ENCODE data around the gene TMEM240.
"Not testable (repeated sequence)": the region's sequence is repeated elsewhere in the genome, so short reads cannot be mapped to it uniquely, and the experiment has no call there.

Gene TMEM240

GRCh38 chr1:1539310-1540089 lies 924 bp downstream of the TMEM240 start:
- DNase-seq, result no peak

GRCh38 chr1:1538989-1539309 lies 1.5 kb downstream of the TMEM240 start:
- no peak for DNase-seq

DNA sequence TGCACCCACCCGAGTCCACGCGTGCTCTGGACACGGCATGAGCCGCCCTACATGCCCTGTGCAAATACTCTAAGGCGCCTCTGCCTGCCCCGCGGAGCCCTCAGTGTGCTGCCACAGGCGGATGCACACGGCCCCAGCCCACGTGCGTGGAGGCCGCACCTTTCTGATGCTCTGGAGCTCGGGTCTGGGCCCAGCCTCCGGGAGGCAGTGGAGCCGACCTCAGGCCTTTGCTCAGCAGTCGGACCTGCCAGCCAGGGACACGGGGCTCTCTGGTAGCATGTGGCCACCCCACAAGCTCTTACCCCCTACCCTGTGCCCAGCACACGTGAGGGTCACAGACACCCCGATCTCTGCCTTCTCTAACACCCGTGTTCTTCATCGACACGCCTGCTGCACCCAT lies 2.1 kb downstream of the TMEM240 start:
- no peak for DNase-seq

- no peak for DNase-seq
Measured at GRCh38 chr1:1537626-1538250, 2.7 kb downstream of the TMEM240 start.

DNA sequence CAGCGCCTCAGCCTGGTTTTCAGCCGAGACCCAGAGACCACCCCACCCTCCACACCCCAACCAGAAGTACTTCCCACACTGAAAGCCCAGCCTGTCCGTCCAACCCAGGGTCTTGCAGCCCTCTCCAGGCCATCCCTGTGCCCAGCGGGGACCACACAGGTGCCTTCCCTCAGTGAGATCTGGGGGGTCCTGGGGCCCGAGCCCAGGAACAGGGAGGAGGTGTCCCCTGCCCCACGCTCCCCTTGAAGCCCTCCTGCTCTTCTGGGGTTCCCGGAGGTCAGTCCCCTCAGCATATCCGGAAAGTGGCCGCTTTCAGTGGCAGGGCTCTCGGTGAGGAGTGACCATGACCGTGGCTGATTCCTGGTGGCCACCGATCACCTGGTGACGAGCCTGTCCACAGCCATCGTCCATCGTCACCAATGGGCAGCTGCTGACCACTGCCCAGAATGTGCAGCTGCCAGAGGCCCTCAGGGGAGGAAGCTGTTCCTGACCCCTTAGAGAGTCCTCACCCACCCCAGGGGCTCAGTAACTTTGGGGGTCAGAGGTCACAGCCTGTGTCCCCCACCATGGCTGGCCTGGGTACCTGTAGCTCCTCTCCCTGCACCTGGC lies 3.4 kb downstream of the TMEM240 start:
- no peak for DNase-seq

DNA sequence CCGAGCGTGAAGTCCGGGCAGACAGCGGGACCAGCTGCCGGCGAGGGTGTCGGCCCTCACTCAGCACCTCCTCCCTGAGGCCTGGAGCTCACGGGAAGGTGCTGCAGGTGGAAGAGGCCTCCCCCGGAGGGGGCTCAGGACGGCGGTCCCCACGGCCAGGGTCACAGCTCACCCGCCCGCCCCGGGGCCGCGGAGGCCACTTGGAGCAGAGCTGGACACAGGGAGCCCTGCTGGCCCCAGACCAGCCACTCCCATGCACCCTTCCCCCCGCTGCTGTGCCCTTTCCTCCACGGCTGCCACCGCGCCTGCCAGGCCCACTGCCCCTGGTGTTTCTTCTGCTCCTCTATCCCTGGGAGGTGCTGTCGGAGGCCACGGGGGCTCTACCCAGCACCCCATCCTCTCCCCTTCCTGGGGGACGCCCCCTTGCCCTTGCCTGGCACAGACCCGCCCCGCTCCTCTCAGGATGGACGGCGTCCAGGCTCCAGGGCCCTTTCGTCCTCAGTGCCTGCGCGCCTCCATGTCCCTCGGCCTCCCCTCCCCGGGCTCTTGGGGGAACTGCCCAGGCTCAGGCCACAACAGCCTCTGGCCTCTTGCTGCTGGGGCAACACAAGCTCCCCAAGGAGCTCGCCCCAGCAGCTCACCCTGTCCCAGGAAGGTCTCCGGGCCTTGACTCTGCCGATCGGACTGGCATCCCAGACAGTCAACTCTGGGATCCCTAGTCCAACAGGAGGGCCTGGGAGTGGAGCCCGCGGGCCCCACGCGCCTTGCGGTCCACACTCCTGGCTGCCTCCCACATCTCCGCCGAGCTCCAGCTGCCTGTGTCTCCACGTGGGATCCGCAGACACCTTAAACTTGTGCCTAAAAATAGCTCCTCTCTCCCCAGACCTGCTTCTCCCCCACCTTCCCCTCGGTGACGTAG lies 4.1 kb downstream of the TMEM240 start:
- DNase-seq, result no peak

DNA sequence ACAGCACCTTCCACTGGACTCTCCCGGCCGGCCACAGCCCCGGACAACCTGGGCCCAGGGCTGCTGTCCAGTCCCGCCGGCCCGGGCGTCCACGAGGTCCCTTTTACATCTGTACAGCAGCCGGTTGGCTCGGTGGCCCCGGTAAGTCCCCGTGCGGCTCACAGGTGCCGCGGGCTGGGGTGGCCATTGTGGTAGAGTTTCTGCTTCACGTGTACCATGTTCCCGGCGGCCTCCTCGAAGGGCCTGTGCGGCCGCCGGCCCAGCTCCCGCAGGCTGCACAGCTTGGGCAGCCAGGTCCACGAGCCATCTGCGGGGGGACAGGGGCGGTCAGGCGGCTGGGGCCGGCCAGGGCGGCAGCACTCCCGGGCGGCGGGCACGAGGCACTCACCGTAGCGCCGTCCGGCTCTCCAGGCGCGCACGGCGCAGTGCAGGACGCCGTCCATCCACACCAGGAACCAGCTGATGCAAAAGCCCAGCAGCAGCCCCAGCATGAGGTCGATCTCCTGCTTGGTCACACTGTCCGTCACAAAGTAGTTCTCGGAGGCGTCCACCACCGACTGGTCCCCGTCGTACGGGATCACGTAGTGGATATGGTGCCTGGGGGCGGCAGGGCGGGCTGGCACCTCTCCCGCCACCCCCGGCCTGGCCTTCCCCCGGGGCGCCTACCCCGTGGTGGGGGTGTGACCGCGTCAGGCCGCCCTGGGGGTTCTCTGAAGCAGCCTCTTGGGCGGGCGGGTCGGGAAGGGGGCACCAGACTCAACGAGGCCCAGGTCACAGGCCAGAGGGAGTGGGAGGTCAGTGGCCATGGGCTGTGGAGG lies 5.0 kb downstream of the TMEM240 start:
- DNase-seq, result no peak

DNA sequence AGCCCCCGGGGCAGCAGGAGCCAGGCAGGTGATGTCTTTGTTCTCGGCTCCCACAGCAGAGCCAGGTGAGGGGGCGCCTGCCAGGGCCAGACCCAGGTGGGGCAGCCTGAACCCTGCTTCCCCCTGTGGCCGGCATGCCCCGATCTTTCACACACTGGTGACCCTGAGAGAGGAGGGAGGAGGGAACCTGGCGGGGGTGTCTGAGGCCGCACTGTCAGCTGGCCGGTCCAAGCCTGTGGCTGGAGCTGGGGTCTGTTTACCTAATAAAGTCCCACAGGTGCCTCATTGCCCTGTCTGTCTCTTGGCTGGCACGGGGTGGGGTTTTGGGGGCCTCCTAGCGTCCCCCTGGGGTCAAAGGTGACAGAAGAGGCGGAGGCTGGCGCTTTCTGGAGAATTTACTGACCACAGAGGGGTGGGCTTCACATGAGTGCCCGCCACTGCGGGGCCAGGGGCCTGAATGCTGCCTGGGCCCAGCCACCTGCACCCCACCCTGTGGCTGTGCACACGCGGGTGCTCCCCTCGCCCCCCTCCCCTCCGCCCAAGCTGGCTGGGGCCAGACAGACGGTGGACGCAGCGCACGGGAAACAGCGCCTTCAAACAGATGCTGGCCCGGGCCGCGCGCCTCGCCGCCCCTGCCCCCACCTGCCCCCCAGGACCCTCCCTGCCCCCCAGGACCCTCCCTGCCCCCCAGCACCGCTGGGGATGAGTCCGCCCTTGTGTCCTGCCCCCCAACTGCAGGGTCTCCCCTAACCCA lies 5.8 kb downstream of the TMEM240 start:
- no peak for DNase-seq

GRCh38 chr1:1533894-1534291 lies 6.5 kb downstream of the TMEM240 start:
- not testable (repeated sequence) for DNase-seq

- DNase-seq, result not testable (repeated sequence)
Measured at GRCh38 chr1:1533176-1533893, 7.1 kb downstream of the TMEM240 start.

DNA sequence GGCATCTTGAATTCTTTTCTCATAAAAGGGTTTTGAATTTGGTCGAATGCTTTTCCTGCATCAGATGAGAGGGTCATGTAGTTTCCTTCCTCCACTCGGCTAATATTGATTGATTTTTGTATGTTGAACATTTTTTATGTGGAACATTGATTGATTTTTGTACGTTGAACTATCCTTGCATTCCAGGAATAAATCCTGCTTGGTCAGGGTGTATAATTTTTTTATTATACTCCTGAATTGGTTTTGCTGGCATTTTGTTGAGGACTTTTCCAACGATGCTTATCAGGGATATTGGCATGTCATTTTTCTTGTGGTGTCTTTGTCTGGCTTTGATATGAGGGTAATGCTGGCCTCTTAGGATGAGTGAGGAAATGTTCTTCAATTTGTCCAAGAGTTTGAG lies 8.5 kb downstream of the TMEM240 start:
- DNase-seq, result no peak

- DNase-seq, result no peak
Measured at GRCh38 chr1:1529936-1530335, 10.5 kb downstream of the TMEM240 start.

DNA sequence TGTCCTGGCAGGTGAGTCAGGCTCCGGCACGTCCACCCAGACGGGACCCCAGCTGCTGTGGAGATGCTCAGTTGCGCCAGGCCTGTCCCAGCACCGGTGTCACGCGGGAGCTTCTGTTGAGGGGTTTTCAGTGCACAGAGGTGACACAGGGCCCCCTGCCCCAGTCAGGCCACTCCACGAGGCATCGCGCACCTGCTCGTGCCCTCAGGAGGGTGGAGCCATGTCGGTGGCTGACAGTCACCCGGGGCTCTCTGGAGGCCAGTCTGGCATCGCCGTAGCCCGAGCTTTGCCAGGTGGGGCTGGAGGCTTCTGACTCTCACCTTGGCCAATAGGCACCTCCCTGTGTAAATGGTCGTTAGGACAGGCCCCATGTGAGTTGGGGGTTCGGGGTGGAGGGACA lies 11.1 kb downstream of the TMEM240 start:
- no peak for DNase-seq

- DNase-seq, result no peak
Measured at GRCh38 chr1:1528301-1529267, 11.8 kb downstream of the TMEM240 start.

GRCh38 chr1:1527092-1527816 lies 13.2 kb downstream of the TMEM240 start:
- DNase-seq, result no peak

- DNase-seq, result not testable (repeated sequence)
Measured at GRCh38 chr1:1526476-1526875, 13.9 kb downstream of the TMEM240 start.

GRCh38 chr1:1524750-1525383 lies 15.6 kb downstream of the TMEM240 start:
- not testable (repeated sequence) for DNase-seq

DNA sequence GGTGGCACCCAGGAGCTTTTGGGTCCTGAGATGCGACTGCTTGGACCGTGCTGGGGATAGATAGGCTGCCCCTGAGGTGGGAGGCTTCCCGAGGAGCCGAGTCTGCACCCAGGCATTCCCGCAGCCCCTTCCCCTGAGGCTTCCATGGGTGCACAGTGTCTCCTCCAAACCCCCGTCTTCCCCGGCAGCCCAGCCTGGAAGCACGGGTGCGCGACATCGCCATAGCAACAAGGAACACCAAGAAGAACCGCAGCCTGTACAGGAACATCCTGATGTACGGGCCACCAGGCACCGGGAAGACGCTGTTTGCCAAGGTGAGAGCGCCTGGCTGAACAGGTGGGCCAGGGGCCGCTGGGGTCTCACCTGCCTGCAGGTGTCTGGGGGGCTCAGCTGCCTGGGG lies 16.8 kb downstream of the TMEM240 start:
- not testable (repeated sequence) for DNase-seq
